Stimulated activated CD4-positive, alpha-beta T cell treated with anti-CD3 and anti-CD28 coated beads, Interleukin-12 subunit alpha, Interleukin-12 subunit beta, amount 100 ng/mL, for 48 hours (primary cell): ENCODE data around the gene MCAT.
A peak's percentile ranks its signal among the peaks of the same experiment; 100 is the strongest.
"Not testable (repeated sequence)": the region's sequence is repeated elsewhere in the genome, so short reads cannot be mapped to it uniquely, and the experiment has no call there.

Experiments used
- DNase-seq, 3 donors: peaks; one replicate each; pipeline ENCODE4 v3.0.0-alpha.2; 2020; ENCODE audit warnings: low read depth in 2 of 3, low spot score in 1 of 3

Gene MCAT

DNA sequence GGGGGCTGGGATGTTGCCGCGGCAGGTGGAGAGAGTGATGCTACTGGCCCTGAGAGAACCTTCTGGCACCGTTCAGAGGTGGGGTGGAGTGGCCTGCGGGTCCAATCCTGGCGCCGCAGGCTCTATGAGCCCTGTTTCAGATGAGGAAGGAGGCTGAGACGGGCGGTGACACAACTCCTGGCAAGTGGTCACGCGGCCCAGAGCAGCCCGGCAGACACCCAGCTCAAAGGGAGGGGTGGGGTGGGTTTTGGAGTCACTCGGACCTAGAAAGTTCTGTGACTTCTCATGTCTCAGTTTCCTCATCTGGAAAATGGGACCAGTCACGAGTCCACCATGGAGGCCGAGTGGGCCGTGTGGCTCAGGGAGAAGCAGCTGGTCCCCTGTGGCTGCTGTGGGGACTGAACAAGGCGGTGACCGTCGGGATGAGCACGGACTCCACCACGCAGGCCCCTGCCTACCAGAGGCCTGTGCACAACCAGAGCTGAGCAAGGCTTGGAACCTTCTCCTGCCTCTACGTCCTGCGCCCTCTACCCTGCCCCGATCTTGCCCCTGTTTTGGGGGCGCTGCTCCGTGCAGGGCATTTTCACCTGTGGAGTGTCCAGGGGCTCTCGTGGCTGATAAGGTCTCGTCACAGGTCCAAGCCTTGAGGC lies 11.8 kb upstream of the MCAT start:
- no peak for DNase-seq

DNA sequence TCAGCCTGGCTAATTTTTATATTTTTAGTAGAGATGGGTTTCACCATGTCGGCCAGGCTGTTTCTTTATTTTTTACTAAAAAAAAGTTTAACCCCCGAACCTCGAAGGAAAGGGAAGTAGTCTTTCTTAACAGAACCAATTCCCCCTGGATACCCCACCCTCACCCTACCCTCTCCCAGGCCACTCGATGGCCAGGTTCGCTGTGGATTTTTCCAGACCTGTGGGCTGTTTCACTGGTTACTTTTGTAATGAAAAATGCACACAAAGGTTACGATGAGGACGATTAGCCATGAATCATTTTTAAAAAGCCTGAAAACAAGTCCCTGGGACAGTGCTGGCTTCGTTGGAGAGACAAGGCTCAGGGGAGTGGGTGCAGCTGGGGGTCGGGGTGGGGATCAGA lies 10.7 kb upstream of the MCAT start:
- no peak for DNase-seq

DNA sequence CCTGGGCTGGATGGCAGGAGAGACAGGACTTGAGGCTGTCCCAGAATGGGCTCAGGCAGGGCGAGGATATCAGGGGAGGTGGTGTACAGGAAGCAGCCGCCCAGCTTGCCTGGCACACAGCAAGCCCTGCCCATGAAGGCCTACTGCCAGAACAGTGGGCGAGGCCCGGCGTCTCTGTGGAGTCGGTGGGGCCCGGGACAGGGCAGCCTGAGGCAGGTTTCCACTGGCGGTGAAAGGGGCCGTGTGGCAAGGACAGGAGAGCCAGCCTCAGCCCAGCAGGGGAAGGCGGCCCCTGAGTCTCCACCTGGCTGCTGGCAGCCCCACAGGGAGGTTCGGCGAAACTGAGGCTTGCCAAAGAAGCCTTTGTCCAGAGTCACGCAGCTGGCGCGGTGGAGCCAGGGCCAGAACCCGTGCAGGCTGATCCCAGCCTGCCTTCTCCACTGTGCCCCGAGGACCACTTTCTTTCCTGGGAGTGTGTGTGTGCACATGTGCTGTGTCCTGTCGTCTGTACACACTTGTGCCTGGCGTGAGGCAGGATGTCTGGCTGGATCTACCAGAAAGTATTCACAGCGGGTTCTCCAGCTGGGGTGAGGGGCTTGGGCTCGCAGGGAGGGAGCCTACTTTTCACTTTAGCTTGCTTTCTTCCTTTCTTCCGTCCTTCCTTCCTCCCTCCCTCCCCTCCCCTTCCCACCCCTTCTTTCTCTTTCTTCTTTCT lies 9.3 kb upstream of the MCAT start:
- peak; percentile 31 to 41 (median 35) for DNase-seq

GRCh38 chr22:43152003-43152356 lies 8.8 kb upstream of the MCAT start:
- DNase-seq, result no peak

GRCh38 chr22:43151251-43152002 lies 8.2 kb upstream of the MCAT start, which contains the start of gene TSPO:
TSS of gene TSPO (plus strand) at chr22:43151559. CDS start at chr22:43159239, 7,680 bp downstream.
- peak in 2 of 3 donors; percentile 48 to 54 for DNase-seq

- DNase-seq, result no peak
Measured at GRCh38 chr22:43150731-43151206, 7.6 kb upstream of the MCAT start.

- DNase-seq, result no peak
Measured at GRCh38 chr22:43148581-43148980, 5.4 kb upstream of the MCAT start.

DNA sequence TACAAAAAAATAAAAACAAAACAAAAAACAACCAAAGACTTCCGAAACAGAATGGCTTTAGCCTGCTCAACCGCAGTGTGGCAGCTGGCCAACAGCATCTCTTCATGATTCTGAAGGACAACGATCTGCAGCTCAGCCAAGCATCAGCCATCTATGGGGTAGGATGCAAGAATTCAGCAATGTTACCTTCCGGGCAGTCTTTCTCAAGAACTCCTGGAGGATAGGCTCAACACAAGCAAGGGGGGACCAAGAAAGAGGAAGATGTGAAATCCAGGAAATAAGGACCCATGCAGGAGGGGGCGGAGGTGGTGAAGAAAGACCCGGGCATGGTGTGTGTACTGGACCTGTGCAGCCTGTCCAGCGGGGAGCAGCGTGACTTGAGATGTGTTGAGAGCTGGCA lies 4.6 kb upstream of the MCAT start:
- no peak for DNase-seq

- not testable (repeated sequence) for DNase-seq
Measured at GRCh38 chr22:43146332-43146731, 3.1 kb upstream of the MCAT start.

GRCh38 chr22:43145371-43145770 lies 2.2 kb upstream of the MCAT start:
- DNase-seq, result not testable (repeated sequence)

- no peak for DNase-seq
Measured at GRCh38 chr22:43144949-43145348, 1.8 kb upstream of the MCAT start.

GRCh38 chr22:43136801-43137200 lies 6.4 kb downstream of the MCAT start:
- no peak for DNase-seq

GRCh38 chr22:43136255-43136654 lies 6.9 kb downstream of the MCAT start:
- no peak for DNase-seq

DNA sequence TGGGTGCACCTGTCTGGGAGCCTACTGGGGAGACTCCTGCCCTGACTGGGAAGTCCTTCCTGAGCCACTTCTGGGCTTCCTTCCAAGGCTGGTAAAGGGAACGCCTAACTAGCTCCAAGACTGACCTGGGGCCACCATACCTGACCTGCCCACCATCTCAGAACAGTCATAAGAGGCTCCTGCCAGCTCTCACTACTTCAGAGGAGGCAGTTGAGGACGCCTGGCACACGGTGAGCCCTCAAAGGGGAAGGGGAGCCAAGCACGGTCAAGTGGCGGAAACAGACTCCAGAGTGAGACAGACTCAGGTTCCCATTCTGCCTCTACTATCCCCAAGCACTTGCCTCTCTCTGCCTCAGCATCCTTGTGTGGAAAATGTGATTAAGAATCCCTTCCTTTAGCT lies 7.6 kb downstream of the MCAT start:
- DNase-seq, result no peak

DNA sequence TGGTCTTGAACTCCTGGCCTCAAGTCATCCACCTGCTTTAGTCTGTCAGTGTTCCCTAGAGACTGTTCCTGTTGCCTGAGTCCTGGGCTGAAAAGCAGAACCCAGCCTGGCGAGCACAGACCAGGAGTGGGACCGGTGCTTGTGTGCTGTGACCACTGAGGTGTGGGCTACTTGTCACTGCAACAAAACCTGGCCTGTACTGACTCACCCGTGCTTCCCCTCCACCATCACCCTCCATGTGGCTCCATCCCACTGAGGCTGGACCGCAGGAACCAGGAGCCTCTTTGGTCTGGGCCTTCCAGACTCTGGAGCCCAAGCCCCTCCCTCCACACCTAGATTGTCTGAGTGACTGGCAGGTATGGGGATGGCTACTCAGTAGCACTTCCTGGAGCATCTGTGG lies 8.6 kb downstream of the MCAT start:
- no peak for DNase-seq

GRCh38 chr22:43133401-43133800 lies 9.8 kb downstream of the MCAT start:
- no peak for DNase-seq

- no peak for DNase-seq
Measured at GRCh38 chr22:43131773-43132501, 11.3 kb downstream of the MCAT start.

DNA sequence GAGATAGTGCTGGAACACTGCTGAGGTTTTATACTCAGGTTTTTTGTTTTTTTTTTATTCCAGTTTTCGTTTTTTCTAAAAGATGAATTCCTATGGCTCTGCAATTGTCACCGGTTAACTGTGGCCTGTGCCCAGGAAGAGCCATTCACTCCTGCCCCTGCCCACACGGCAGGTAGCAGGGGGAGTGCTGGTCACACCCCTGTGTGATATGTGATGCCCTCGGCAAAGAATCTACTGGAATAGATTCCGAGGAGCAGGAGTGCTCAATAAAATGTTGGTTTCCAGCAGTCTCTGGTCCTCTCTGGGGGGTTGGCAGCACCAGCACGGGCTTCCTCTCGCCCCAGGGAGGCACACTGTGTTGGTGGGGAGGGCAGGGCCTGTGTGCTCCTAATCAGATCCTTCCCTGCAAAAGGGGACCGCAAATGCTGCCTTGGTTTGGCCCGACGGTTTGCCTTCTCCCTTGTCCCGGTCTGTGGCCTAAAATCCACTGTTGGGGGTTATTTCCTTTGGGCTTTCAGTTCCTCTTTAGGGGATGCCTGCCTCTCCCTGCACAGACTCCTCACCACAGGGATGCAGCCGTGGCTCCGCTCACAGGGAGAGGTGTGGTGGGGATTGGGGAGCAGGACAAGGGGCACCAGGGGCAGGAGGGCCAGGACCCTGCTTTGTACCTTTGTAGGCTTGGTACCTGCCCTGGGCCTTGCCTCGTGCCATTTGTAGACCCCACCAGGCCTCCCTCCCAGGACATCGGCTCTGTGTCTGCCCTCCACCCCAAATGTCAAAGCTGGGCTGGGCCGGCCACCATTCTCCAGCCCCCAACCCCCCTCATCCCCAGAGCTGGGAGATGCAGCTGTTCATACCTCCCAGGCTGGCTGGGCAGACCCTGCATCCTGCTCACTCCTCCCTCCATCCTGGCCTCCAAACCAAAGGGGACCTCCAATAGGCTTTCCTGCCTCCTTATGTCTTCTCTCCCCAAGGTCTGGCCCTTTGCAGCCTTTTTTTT lies 13.5 kb downstream of the MCAT start:
- DNase-seq, result no peak

DNA sequence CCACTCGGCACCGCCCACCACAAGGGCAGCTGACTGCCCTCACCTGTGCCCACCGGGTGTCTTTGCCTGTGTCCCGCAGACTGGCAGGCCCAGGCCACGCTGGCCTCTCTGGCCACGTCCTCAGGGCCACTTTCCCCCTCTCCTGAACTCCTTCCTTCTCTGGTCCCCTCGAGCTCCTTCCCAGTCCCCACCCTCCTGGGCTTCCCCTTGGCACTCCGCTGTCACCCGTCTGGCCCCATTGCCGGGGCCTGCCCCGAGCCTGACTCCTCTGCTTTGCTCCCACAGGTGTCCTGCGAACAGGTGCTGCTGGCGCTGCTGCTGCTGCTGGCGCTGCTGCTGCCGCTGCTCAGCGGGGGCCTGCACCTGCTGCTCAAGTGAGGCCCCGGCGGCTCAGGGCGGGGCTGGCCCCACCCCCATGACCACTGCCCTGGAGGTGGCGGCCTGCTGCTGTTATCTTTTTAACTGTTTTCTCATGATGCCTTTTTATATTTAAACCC lies 14.2 kb downstream of the MCAT start:
- DNase-seq, result no peak

DNA sequence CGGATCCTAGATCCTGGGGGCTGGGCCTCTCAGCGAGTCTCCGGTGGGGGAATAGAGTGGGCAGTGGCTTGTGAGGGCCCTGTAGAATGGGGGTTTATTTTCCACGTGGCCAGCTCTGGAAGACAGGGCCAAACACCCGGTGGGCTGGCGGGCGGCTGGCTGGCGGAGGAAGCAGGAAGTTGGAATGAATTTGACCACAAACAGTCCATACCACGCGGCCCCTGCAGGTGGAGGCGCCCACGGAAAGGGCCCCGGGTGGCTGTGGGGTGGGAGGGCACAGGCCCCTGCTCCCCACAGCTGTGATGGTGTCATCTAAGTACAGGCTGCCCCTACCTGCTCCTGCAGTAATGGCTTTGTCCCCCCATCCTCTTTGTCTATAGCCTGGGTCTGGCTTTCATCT lies 15.1 kb downstream of the MCAT start:
- DNase-seq, result no peak
